NCI-H2171 (cell line): ENCODE results near the gene FUT9.
A peak's percentile ranks its signal among the peaks of the same experiment; 100 is the strongest.

Experiments
- DNase-seq: peaks from one replicate; lab custom pipeline; 2025; lab: John Stamatoyannopoulos, UW

FUT9 gene

DNA sequence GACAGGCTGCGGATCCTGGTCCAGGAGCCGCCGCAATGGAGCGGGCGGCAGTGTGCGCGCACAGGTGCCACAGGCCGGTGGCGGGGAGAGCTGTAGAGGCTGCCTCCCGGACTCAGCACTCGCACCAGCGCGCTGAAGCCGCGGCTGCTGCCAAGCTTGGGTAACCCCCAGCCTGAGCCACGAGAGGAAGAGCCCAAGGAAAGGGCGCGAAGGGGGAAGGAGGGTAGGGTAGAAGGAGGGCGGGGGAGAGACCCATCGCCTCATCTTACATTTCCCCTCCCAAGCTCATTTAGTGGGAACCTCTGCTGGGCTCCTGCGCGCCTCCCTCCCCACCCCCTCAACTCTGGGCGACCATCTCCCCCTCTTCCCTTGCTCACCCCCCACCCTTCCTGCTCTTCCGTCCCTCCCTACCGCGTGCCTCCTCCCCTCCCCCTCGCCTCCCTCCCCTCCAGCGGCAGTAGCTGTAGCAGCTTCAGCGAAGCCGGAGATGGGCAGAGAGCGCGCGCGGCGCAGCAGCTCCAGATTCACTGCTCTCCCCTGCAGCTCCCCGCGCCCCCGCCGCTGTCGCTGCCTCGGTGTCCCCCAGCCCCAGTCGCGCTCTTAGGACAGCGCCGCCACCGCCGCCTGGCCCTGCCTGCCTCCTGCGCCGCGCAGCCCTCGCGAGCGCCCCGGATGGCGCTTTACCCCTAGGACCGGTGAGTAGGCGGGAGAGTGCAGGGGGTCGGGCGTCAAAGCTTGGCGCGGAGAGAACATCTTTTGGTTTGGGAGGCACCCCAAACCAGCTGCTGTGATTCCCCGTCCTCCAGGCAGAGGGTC lies at the start of gene FUT9:
FUT9 (plus strand) TSS at position 457 of the 816 bp plus-strand sequence. CDS start 187,182 bp downstream, outside the sequence.
- peak; percentile 91 for DNase-seq

DNA sequence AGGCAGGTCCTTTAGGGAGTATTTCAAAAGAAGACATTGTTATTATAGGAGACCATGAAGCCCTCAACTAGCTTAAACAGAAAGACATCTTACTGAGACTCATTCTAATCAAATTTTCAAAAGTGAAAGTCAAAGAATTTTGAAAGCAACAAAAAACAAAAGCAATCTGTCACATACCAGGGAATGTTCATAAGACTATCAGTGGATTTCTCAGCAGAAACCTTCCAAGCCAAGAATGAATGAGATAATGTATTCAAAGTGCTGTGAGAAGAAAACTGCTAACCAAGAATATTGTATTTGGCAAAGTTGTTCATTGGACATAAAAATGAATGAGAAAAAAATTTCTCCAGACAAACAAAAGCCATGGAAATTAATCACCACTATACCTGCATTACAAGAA lies 48.2 kb upstream of the FUT9 start:
- no peak for DNase-seq

DNA sequence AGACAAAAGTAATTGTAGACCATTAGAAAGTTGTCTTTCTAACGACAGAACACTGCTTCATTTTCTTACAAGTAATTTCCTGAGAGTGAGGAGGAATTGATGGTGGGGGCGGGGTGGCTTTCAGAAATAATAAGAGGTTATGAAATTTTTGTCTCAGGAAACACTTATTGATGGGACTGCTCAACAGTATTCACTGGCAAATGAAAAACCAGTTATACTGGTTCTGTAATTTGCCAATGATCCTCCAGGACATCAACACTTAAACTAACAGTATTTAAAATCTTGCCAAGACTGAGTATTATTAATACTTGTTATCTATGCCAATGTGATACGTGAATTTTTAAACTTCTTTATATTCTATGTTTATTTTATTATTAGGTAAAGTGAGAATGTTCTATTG lies 41.8 kb upstream of the FUT9 start:
- DNase-seq = no peak

DNA sequence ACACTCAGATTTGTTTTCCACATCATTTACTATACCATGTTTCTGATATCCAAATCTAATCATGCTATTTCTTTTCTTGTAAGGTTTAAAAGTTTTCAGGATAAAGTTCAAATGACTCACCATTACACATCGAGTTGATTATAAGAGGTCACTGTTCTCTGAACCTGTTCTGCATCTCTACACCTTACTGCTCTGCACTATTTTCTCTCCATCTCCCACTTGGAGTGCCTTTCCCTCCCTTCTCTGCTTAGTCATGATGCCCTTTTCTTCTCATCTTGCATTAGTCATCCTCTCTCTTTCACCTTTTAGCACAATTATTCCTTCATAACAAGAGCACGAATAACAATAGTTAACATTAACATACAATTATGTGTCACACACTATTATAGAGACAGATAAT lies 37.5 kb upstream of the FUT9 start:
- no peak for DNase-seq

DNA sequence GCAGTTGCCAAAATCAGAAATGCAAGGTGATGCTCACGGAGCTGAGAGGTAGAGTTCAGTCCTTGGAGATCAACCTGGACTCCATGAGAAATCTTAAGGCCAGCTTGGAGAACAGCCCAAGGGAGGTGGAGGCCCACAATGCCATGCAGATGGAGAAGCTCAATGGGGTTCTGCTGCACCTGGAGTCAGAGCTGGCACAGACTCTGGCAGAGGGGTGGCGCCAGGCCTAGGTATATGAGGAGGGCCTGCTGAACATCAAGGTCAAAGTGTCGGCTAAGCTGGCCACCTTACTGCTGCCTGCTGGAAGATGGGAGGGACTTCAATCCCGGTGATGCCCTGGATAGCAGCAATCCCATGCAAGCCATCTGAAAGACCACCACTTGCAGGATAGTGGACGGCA lies 23.9 kb upstream of the FUT9 start:
- no peak for DNase-seq

DNA sequence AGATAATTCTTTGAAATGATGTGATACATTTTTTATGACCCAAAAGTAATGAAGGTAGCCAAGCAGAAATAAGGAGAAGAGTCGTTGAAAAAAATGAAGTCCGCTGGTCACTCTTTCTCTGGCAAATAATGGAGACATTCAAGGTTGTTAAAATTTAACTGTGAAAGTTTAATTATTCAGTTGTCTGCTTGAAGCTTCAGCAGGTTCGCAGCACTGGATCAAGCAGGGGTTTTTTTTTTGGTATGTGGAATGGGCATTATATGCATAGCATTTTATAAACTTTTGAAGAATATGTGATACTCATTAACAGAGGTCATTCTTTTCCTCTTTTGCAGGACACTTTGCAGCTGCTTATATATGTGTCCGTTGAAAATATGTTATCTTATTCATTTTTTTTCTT lies 21.6 kb upstream of the FUT9 start:
- no peak for DNase-seq

DNA sequence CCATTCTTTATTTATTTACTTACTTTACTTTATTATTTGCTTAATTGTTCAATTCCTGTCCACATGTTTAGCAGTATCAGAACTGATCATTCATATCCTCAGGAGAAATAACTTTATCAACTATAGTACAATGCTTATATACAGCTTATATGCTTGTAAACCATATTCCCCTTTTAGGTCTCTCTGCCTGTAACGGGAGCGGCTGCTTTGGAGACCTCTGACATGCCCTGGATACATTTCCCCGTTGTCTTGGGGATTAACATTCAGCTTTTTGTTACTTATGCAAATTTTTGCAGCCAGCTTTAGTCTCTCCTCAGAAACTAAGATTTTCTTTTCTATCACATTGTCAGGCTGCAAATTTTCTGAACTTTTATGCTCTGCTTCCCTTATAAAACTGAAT lies 17.6 kb upstream of the FUT9 start:
- no peak for DNase-seq

DNA sequence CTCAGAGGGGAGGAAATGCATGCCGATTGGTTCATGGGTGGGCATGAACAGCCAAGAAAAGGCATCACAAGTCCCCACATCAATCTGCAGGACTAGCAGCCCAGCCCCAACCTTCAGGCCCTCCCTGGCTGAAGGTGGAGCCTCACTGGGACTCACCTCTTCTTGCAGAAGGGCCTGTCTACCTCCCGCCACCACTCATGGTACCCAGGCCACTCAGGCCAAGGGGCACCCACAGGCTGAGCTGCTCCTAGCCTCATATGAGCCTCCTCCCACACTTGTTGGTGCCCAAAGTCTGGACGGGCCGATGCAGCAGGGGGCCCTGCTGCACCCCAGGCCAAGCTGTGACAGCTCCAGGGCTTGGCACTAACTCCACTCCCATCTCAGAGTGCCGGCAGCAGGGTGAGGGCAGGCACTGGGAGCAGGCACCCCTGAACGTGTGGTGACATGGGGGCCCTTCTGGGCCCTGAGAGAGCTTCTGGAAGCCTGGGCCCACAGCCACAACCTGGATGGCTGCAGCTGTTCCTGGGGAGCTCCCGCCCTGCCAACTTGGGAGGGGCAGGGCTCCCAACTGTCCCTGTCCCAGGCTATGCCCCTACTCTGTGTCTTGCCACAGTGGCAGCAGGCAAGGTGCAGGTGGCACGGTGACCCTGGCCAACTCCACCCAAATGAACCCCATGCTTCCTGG lies 13.7 kb upstream of the FUT9 start:
- DNase-seq = no peak

DNA sequence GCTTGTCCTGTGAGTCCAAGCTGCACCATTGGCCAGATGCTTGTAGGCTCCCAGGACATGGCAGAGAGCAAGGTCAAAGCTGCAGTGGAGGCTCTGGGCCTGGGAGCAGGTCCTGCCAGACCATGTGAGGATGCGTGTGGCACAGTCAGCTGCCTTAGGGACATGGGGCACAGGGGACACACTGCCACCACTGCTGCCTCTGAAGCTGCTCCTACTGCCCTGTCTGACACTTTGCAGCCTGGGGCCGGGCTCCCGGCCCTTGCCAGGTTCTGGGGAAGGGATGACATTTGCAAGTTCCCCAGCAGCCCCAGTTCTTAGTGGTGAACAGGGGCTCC lies 13.2 kb upstream of the FUT9 start:
- DNase-seq = no peak

DNA sequence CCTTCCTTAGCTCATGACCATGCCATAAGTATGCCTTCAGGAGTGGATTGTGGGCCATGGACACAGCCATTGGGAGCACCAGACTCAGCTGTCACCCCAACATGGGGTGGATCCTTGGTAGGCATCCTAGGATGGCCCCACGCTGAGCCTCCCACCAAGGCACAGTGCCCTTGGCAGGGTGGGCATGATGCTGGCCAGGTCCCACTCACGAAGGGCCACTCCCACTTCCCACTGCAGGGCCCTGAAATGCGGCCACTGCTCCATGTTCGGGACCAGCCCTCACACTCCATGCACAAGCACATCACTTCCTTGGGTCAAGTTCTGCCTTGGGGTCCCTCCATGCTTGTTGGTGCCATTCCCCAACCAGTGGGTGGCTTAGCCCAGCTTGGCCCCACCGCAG lies 12.9 kb upstream of the FUT9 start:
- no peak for DNase-seq

DNA sequence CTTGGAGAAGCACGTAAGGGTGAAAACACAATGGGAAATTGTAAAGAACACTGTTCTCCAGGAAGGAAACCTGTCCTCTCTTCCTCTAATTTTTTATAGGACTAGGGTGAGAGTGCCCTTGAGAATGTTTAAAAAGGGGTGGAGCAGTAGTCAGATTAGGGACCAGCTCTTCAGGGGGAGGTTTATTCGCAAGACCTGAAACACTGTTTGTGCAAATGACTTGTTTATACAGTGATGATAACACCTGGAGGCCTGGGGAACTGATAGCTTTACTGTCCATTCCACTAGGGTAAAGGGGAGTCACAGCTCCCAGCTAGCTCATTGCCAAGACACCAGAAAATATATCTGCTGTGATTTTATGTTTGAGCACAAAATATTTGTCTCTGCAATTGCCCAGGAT lies 8.1 kb upstream of the FUT9 start:
- DNase-seq = no peak

DNA sequence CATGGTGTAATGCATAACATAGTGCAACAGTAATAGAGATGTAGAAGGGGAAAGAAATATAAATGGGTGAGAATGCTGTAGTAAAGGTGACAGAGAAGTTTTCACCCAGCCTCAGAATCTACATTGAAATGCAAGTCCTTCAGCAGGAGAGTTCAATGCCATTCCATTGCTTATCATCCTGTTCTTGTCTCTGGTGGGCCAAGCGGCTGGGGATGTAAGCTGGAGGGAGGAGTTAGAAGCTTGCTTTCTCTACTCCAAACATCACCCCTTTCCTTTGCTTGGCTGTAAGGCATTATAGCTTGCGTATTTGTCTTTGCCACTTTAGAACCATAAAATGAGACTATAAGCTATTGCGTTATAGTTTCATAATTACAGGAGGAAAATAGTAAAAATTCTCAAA lies 2.2 kb upstream of the FUT9 start:
- no peak for DNase-seq

DNA sequence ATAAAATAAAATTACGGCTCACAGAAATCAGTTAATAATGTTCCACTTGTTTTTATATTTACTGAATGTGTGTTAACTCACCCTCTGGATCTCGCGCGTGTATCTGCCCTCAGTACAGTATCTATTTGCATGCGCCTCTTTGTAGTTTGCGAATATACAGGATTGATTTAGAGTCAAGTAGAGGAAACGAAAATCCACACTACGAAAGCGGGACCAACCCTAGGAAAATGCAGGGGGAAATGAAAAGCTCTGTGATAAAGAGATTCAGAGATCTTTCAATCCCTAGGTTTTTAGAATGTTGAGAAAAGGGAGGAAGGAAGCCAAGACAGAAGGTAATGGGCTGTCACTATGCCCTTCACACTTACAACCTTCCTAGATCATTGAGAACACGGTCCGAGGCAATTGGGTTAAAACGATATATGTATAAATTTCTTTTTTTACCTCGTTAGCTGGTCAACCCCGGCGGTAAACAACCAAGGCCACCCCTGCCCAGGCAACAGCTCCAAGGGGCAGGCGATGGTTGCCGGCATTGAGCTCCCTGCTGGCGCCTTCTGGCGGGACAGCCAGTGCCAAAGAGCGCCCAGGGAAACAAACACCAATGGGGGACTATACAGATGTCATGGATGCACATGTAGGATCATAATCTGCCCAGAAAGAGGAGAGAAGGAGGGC lies 792 bp upstream of the FUT9 start:
- DNase-seq = peak; percentile 84

DNA sequence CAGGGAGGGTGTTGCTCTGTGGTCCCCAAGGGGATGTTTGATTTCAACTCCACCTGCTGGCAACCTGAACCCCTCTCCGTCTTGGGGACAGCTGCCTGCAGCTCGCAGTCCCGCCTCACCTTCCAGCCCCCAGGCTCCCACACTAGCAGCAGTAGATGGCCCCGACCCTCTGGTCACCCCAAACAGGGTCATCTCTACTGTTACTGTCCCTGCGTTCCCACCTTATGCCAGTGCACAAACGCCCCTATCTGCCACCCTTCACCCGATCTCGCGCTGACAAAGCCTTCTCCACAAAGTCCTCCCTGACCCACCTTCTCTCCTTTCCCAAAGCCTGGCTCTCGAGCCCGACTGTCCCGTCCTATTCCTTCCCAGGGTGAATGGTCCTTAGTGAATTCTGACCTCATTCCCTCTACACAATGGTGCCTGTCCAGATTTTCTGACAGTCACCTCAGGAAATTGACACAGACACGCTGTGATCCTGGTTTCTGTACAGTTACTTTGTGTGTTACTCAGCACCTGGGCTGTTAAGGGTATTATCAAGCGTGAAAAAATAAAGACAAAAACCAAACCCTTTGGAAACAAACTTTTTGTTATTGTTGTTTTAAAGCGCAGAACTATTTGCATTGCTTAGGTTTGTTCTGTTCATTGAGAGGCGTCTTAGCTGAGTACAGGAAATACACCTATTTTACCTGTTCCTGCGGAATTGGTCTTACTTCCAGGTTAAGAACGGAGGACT lies 728 bp downstream of the FUT9 start:
- DNase-seq = peak; percentile 43

DNA sequence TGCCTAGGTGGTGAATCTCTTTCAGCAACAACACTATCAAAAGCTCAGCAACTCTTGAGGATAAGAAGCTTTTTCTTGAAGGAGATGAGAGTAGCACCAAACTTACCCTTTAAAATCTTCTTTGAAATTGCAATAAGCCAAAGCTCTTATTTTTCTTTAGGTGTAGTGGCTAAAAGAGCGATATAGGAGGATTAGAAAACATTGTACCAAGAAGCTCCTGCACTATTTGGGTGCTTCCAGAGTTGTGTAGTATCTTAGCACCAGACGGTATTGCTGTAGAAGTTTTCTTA lies 1.2 kb downstream of the FUT9 start:
- no peak for DNase-seq

DNA sequence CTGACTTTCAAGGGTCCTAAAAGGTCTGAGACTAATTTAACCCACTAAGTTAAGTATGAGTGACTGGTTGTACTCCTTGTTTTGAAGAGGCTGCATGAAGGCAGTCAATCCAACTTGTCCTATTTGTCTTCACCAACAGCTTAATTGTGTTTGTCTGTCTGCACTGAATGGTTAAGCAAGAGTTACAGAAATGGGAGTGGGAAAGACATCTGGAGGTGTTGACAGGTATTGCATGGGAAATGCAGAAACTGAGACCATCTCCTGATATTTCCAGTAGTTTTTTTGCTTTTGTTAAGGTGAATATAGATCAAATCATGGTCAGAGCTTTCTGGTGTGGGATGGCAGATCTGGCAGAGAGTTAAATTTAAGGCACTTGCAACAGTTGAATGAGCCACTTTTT lies 6.5 kb downstream of the FUT9 start:
- DNase-seq = no peak

DNA sequence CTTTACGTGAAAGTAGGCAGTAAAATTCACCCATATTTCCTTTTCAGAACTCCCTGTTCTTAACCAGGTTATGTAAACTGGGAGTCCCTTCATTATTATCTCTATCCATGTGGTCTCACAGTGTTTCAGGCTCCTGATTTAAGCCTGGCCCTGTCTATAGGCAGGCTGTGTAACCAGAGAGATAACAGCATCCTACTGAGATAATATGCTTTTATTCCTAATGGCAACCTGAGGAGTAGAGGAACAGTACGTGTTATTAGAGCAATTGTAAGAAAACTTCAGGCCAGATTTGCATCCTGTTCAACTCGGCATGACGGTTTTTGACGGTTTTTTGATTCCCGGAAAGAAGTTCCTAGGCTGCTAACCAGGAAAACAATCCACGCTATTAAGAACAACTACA lies 16.9 kb downstream of the FUT9 start:
- DNase-seq = no peak

DNA sequence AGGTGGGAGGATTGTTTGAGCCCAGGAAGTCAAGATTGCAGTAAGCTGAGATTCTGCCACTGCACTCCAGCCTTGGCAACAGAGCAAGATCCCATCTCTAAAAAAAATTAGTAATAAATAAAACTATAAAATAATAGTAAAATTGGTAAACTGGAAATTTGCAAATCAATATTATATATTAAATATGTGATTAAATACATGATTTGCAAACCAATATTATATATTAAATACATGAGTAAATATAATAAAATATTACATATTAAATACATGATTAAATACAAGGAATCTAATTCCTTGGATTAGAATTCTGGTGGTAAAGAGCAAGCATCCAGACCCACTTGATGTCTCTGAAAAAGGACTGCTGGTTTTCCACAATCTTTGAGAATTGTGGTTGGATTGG lies 35.8 kb downstream of the FUT9 start:
- DNase-seq = no peak

DNA sequence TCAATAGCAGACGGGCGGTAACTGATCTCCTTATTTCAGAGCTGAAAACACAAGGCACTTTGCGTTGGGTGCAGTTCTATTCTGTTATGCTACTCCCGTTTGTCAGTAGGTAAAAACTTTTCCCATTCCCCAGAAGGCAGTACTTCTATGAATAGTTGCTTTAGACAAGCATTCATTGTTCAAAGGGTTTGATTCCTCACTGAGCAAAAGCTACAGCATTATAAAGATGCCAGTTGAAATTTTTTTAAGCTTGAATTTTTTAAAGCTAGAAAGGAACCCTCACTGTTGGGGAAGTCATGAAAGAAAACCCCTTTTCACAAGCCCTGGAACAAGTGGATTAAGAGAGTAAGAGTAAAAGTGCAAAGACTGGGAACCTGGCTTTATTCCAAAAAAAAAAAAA lies 42.3 kb downstream of the FUT9 start:
- DNase-seq = no peak

DNA sequence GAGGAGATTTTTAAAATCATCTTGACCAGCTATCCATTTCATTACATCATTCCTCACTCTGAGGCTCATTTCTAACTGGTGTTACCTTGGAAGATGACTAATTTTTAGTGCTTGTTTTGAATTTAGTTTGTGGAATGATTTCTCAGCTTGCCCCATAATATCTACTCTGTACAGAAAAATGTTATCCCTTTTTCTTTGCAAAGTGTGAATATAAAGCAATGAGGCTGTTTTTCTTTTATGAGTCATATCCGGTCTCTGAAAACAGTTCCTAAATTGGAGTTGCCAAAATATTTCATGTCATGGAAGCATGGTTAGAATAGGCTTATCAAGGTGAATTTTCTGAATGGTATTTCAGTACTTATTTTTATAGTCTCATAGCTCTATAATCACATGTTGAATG lies 43.8 kb downstream of the FUT9 start:
- no peak for DNase-seq

DNA sequence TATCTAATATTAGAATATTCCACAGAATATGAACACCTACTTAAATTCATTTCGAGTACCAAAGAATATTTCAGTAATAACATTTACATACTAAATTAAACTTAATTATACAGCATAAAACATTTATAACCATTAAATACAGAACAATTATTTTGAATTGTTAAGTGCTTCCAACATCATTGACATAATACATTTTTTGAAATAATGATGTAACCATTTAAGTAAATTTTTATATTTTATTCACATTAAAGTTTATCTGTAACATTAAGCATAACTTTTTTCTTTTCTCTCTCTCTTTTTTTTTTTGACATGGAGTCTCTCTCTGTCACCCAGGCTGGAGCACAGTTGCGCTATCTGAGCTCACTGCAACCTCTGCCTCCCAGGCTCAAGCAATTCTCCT lies 44.5 kb downstream of the FUT9 start:
- DNase-seq = no peak

DNA sequence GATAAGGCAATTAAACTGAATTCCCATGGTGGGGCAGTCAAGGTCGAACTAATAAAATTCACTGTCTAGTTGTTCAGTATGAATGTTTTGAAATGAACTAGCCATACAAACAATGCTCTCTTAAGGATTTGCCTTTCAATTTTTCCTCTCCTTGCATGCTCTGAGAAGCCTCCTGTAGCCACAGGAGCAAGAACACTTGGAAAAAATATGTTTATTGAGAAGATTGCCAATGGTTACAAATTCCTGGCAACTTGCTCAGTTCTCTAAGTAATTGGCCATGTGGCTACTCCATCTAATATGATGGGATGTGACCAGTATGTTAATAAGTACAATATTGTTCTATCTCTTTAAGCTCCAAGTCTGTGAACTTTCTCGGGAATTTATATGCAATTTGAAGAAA lies 49.4 kb downstream of the FUT9 start:
- DNase-seq = no peak

DNA sequence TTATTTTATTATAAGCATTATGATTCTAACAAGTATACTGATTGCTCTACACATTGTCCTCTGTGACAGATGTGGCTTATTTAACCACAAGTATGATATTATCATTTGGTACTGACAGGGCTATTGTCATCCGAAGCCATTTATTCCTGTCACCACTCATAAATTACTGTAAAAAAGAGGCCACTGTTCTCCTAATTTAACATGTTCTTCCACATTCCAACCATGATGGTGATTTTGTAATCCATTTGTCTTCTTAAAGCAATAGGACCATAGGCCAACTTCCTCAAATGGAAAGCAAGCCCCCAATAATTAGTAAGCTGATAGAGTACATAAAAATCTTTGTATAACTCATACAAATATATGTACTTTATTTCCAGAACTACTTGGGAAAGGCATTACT lies 50.6 kb downstream of the FUT9 start:
- DNase-seq = no peak
